ENCODE data around the gene FUT9.

FUT9 gene

GRCh38 chr6:96015518-96016333, at the start of gene FUT9:
FUT9 (plus strand) TSS chr6:96015974; CDS start chr6:96203156, 187,182 bp downstream.
- no peak for DNase-seq (ENCODE audit: low read depth)

- no peak for DNase-seq (ENCODE audit: low read depth)
Observed at GRCh38 chr6:95967594-95967993, 48.2 kb upstream of the FUT9 start.

GRCh38 chr6:95973976-95974375, 41.8 kb upstream of the FUT9 start:
- no peak for DNase-seq (ENCODE audit: low read depth)

- DNase-seq (ENCODE audit: low read depth), result no peak
Observed at GRCh38 chr6:95978230-95978629, 37.5 kb upstream of the FUT9 start.

GRCh38 chr6:95991906-95992305, 23.9 kb upstream of the FUT9 start:
- no peak for DNase-seq (ENCODE audit: low read depth)

- no peak for DNase-seq (ENCODE audit: low read depth)
Observed at GRCh38 chr6:95994151-95994550, 21.6 kb upstream of the FUT9 start.

GRCh38 chr6:95998133-95998532, 17.6 kb upstream of the FUT9 start:
- DNase-seq (ENCODE audit: low read depth), result no peak

GRCh38 chr6:96001891-96002575, 13.7 kb upstream of the FUT9 start:
- no peak for DNase-seq (ENCODE audit: low read depth)

GRCh38 chr6:96002576-96002910, 13.2 kb upstream of the FUT9 start:
- no peak for DNase-seq (ENCODE audit: low read depth)

- DNase-seq (ENCODE audit: low read depth), result no peak
Observed at GRCh38 chr6:96002912-96003311, 12.9 kb upstream of the FUT9 start.

- no peak for DNase-seq (ENCODE audit: low read depth)
Observed at GRCh38 chr6:96007663-96008062, 8.1 kb upstream of the FUT9 start.

- no peak for DNase-seq (ENCODE audit: low read depth)
Observed at GRCh38 chr6:96013531-96013930, 2.2 kb upstream of the FUT9 start.

- no peak for DNase-seq (ENCODE audit: low read depth)
Observed at GRCh38 chr6:96014846-96015517, 792 bp upstream of the FUT9 start.

- DNase-seq (ENCODE audit: low read depth), result no peak
Observed at GRCh38 chr6:96016334-96017069, 728 bp downstream of the FUT9 start.

- no peak for DNase-seq (ENCODE audit: low read depth)
Observed at GRCh38 chr6:96017070-96017359, 1.2 kb downstream of the FUT9 start.

GRCh38 chr6:96022225-96022624, 6.5 kb downstream of the FUT9 start:
- DNase-seq (ENCODE audit: low read depth), result no peak

- DNase-seq (ENCODE audit: low read depth), result no peak
Observed at GRCh38 chr6:96032661-96033060, 16.9 kb downstream of the FUT9 start.

- DNase-seq (ENCODE audit: low read depth), result no peak
Observed at GRCh38 chr6:96051555-96051954, 35.8 kb downstream of the FUT9 start.

GRCh38 chr6:96058082-96058481, 42.3 kb downstream of the FUT9 start:
- no peak for DNase-seq (ENCODE audit: low read depth)

- no peak for DNase-seq (ENCODE audit: low read depth)
Observed at GRCh38 chr6:96059586-96059985, 43.8 kb downstream of the FUT9 start.

- no peak for DNase-seq (ENCODE audit: low read depth)
Observed at GRCh38 chr6:96060249-96060648, 44.5 kb downstream of the FUT9 start.

- DNase-seq (ENCODE audit: low read depth), result no peak
Observed at GRCh38 chr6:96065213-96065612, 49.4 kb downstream of the FUT9 start.

GRCh38 chr6:96066376-96066775, 50.6 kb downstream of the FUT9 start:
- DNase-seq (ENCODE audit: low read depth), result no peak

All from ELR (cell line).